HG03378 (cell line): Measurements from ENCODE around the gene PLXNB1.
"Not testable (repeated sequence)": the region's sequence is repeated elsewhere in the genome, so short reads cannot be mapped to it uniquely, and the experiment has no call there.

Experiments
- ATAC-seq: cut with Tn5 transposase; IDR thresholded peaks from one replicate; pipeline ENCODE4 v1.9.1; 2021; ENCODE audit warnings: mild to moderate bottlenecking, moderate library complexity; ENCODE audit not compliant: unreplicated experiment

The PLXNB1 gene

DNA sequence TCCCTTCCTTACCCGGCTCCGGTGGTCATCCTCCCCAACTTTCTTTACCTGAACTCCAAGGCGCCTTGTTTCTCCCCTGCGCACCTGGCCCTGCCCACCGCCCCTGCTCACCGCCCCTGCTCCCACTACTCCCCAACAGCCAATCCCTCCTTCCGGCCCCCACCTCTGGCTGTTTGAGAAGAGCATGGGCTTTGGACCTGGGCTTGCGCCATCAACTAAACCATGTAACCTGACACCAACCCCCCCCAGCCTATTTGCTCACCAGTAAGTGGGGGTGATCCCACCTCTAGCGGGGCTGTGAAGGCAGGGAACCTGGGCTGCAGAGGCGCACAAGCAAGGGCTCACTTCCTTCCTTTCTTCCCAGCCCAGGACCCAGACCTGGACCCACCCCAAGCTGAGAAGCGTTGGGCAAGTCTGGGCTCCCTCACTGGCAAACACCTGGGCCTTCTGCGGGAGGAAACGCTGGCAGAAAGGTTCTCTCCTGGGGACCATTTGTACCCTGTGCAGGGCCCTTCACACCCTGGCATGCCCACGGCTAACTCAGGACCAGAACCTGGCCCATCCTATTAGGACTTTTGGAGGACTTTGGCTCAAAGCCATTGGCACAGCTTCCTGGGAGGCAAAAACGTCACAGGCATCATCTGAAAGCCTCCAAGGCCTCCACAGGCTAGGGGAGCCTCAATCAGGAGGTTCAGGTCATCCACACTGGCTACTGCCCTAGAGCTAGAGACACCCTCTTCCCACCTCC lies at the start of gene PLXNB1:
TSS of gene PLXNB1 (minus strand) at position 127 of the 748 bp plus-strand sequence. CDS start 5,475 bp downstream, outside the sequence.
- no peak for ATAC-seq

GRCh38 chr3:48478626-48479555 lies 49.0 kb upstream of the PLXNB1 start:
- ATAC-seq, result no peak

DNA sequence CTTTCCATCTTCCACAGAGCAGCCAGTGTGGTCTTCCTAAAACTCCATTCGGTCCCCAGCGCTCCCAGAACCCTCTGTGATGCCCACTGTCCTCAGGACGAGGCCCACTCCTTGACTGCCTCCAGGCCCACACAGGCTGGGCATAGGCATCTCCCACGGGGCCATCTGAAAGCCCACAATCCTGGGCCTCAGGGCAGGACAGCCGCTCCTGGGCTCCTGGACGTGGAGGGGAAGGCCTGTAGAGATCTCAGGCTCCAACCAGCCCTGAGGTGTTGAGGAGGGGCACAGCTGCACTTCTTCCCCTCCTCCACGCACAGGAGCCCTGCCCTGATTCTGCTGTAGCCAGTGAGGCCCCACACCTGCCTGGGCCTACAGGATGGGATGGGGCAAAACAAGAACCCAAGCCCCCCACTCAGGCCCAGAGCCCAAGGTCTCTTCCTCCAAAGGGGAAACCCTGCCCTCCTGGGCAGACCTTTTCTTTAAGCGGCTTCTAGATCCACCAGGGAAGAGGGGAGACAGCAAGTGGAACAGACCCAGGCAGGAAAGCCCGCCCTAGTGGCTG lies 48.2 kb upstream of the PLXNB1 start:
- ATAC-seq, result no peak

- ATAC-seq, result no peak
These were observed 46.7 kb upstream of the PLXNB1 start for GRCh38 chr3:48476426-48477053.

DNA sequence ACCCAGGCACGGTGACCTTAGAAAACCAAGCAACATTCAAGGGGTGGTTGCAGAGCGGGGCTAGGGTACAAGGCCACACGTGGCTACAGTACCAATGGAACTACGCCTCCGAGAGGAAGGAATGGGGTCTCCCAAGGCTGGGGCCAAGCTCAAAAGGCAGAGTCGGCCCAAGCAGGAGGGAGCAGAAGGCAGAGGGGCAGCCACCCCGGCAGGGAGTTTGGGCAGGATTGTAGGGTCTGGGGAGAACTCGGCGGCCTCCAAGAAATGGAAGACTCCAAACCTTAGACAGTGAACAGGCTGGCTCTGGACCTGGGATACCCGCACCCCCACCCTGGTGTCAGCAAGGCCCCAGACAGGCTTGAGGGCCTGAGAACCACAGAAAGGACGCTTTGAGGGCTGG lies 45.3 kb upstream of the PLXNB1 start:
- no peak for ATAC-seq

- no peak for ATAC-seq
These were observed 44.7 kb upstream of the PLXNB1 start for GRCh38 chr3:48474619-48475018.

- ATAC-seq, result not testable (repeated sequence)
These were observed 44.1 kb upstream of the PLXNB1 start for GRCh38 chr3:48474031-48474430.

GRCh38 chr3:48473617-48473952 lies 43.7 kb upstream of the PLXNB1 start:
- ATAC-seq, result no peak

- peak; percentile 72 for ATAC-seq
These were observed 43.2 kb upstream of the PLXNB1 start for GRCh38 chr3:48472923-48473616.

GRCh38 chr3:48472673-48472922 lies 42.7 kb upstream of the PLXNB1 start:
- ATAC-seq, result no peak

DNA sequence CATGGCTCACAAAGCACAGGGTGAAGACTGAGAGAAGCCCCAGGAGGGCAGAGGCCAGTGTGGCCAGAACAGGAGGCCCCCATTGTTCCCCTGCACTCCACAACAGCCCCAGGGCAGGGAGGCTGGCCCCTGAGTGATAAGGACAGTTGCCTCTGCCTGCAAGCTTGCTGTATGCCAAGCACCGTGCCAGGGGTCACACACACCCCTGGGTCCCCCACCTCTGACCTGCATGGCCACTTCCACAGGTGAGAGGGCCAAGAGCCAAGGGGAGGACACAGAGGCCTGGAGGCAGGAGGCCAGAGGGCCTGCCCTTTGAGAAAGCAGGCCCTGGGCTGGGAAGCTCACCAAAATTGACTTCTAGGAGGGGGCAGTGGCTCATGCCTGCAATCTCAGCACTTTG lies 40.4 kb upstream of the PLXNB1 start:
- no peak for ATAC-seq

DNA sequence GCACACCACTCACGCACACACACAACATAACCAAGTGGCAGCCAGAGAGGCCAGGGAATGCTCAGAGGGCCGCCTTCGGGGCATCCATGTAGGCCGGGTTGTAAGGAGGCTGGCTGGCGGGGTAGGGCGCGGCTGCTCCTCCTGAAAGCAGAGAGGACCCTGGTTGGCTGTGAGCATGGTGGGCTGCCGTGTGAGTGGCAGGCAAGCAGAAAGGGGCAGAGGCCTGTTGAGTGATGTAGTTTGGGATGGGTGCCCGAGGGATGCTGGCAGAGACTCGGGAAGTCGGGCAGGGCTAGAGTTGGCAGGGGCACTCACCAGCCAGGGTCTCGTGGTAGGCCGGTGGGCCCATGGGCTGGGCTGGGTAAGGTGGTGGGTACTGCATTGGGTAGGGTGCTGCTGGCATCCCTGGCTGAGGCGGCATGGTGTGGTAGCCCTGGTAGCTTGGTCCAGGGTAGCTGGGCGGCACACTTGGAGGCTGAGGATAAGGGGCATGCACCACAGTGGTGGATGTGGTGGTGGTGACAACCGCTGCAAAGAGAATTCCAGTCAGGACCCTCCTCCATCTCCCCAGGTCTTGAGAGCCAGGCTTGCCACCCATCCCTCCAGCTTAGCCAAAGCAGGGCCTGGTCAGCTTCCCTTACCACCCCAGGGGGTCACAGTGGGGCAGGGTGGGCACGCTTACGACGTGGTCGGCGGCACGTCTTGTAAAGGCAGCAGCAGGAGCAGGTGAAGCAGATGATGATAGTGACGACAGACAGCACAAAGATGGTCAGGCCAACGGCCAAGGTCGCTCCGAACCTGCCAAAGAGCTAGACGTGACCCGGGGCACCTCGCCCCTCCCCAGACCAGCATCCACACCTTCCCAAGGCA lies 39.4 kb upstream of the PLXNB1 start:
- ATAC-seq, result no peak

DNA sequence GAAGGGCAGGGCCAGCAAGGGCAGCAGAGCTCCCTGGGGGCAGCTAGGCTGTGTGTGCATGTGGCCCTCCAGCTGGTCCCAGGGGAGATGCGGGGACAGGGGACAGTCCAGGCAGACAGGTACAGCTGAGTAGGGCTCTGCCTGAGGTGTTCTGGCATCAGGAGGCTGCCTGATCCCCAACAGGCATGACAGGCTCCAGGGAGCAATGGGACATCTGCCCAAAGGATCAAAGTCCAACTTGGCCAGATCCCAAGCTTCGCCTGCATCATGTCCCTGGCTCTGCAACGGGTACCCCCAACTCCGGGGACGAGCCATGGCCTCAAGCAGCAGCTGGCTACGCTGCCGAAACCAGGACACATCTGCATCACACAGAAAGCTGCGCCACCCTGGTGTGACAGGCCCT lies 38.4 kb upstream of the PLXNB1 start:
- no peak for ATAC-seq

DNA sequence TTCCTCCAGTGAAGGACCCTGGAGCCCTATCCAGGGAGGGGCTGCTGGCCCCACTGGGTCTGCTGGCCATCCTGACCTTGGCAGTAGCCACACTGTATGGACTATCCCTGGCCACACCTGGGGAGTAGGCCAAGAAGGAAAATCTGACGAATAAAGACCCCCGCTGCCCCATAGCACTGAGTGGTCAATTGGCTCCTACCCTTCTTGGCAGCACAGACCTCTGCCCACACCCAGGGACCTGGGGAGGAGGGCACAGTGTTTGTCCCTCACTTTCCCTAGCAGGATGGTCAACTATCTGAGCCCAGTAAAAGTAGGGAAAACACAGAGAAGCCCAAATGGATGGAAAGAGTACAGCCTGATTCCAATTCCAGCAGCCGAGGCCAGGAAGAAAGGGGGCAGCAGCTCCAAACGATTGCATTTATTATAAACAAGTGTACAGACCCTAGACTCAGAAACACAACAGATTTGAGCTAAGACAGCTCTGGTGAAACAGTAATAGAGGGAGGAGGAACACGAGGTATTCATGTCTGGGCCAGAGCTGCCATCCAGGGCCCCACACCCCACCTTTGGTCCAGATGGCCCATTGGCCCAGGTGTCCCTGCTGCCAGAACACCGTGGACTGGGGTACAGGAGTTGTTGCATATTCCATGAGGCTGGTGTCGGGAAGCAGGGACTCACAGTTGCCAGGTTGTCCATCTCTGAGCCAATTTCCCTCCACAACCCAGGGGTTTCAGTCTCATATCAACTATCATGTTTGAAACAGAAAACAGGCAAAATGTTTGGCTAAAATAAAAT lies 37.8 kb upstream of the PLXNB1 start:
- ATAC-seq, result no peak

DNA sequence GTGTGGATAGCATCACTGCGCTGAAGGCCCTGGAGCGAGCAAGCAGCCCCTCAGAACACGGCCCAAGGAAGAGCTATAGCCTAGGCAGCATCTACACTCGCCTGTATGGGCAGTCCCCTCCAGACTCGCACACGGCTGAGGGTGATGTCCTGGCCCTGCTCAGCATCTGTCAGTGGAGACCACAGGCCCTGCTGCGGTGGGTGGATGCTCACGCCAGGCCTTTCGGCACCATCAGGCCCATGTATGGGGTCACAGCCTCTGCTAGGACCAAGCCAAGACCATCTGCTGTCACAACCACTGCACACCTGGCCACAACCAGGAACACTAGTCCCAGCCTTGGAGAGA lies 37.2 kb upstream of the PLXNB1 start:
- no peak for ATAC-seq

GRCh38 chr3:48466386-48467109 lies 36.7 kb upstream of the PLXNB1 start:
- ATAC-seq, result no peak

GRCh38 chr3:48465531-48466378 lies 35.9 kb upstream of the PLXNB1 start:
- peak; percentile 51 for ATAC-seq

DNA sequence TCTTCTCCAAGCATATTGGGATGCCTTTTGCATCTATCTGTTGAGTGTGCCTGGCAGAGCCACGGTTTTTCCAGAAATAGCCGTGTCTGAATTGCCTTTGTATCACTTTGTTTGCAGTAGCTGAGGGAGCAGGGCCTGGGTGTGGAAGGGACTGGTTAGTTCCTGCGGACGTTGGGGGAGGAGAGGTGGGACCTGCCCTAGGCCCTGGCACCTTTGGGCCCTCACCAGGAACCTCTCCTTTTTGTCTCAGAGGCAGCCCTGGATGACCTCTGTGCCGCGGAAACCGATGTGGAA lies 35.3 kb upstream of the PLXNB1 start:
- no peak for ATAC-seq
